Caco-2 (cell line): ENCODE results near the gene HSDL2. TPM values are rescaled to one million over a fixed set of nuclear protein-coding genes. Genes with fewer than 3 reads are reported as not detected.

Experiments used
- BruUV-seq: library from RNA; stranded (reverse); fragments of 400-500 nt; replicated peaks from 2 replicates; lab custom pipeline; 2021; lab: Mats Ljungman, UMichigan
- CTCF ChIA-PET: fragments of 300-600 bp; sonication (Branson Sonifier 250); formaldehyde crosslinking; loops from one replicate; lab custom pipeline; 2022; ENCODE audit warnings: antibody characterized with exemption; lab: Charles Lee
- POLR2A ChIA-PET: fragments of 300-600 bp; sonication (Branson Sonifier 250); formaldehyde crosslinking; loops from one replicate; lab custom pipeline; 2022; ENCODE audit warnings: antibody characterized with exemption; lab: Charles Lee
- DNase-seq, 2 experiments: peaks; one replicate each; pipeline versions ENCODE4 v3.0.0 to v3.0.0-alpha.2; 2020 to 2022
- H3K27me3 ChIP-seq: replicated peaks from 2 replicates; pipeline ENCODE4 v1.6.0; 2011; ENCODE audit warnings: low read length; ENCODE audit not compliant: control insufficient read depth, insufficient read depth
- H3K36me3 ChIP-seq: 2 replicates; pipeline ENCODE4 v1.5.1; 2011; ENCODE audit warnings: low read length; ENCODE audit not compliant: control insufficient read depth, insufficient read depth
- H3K4me1 ChIP-seq: fragments of 250-450 bp; sonication (Bioruptor Pico); 2 replicates; pipeline ENCODE4 v1.5.1; 2020; ENCODE audit warnings: mild to moderate bottlenecking
- H3K4me3 ChIP-seq: 2 replicates; pipeline ENCODE4 v1.5.1; 2011; ENCODE audit warnings: low read depth, mild to moderate bottlenecking, control low read depth, low read length
- H3K9me3 ChIP-seq: fragments of 250-450 bp; sonication (Bioruptor Pico); 2 replicates; pipeline ENCODE4 v1.5.1; 2020; ENCODE audit warnings: mild to moderate bottlenecking, moderate library complexity
- H3K27ac Mint-ChIP-seq: one replicate; pipeline ENCODE4 v1.8.0; 2022; ENCODE audit warnings: mixed read lengths; ENCODE audit not compliant: unreplicated experiment
- H3K27me3 Mint-ChIP-seq: one replicate; pipeline ENCODE4 v1.8.0; 2022; ENCODE audit warnings: mixed read lengths; ENCODE audit not compliant: insufficient read depth, unreplicated experiment
- H3K36me3 Mint-ChIP-seq: one replicate; pipeline ENCODE4 v1.8.0; 2022; ENCODE audit warnings: mild to moderate bottlenecking, mixed read lengths; ENCODE audit not compliant: insufficient read depth, unreplicated experiment
- H3K4me1 Mint-ChIP-seq: one replicate; pipeline ENCODE4 v1.8.0; 2022; ENCODE audit warnings: low read depth, mixed read lengths; ENCODE audit not compliant: unreplicated experiment
- H3K4me3 Mint-ChIP-seq: one replicate; pipeline ENCODE4 v1.8.0; 2022; ENCODE audit warnings: mild to moderate bottlenecking, moderate library complexity, mixed read lengths; ENCODE audit not compliant: unreplicated experiment
- H3K9me3 Mint-ChIP-seq: one replicate; pipeline ENCODE4 v1.8.0; 2022; ENCODE audit warnings: mixed read lengths; ENCODE audit not compliant: unreplicated experiment
- CTCF ChIP-seq, 2 experiments: fragments of 200-600 bp in 1 of 2; IDR thresholded peaks; 1 replicate in 1 of 2; 2 replicates in 1 of 2; pipeline versions ENCODE4 v1.5.1 to v1.8.0; 2011 to 2022; ENCODE audit warnings: antibody characterized with exemption in 1 of 2, control low read depth in 1 of 2, inconsistent platforms in 1 of 2, low read depth in 1 of 2, low read length in 1 of 2, mild to moderate bottlenecking in 1 of 2, moderate library complexity in 1 of 2; ENCODE audit not compliant: insufficient read depth in 1 of 2, severe bottlenecking in 1 of 2, unreplicated experiment in 1 of 2
- intact Hi-C: fragments of 100-400 bp; cut with micrococcal nuclease; formaldehyde crosslinking; loops from one replicate; pipeline ENCODE4 v1.10.0; 2022; ENCODE audit not compliant: unreplicated experiment
- total RNA-seq: library from RNA; stranded (reverse); gene quantifications from 2 replicates; pipeline ENCODE4 v1.2.3, GENCODE V29; 2022

HSDL2 gene
- total RNA-seq, 1 experiment from 2014 or later: 134 TPM

GRCh38 chr9:112505607-112506006 lies 125.7 kb downstream of the HSDL2 start:
- Mint-ChIP-seq H3K4me1 (peaks cover 22% of the 10 kb centered on the region), H3K27ac (no peak overlapping the region), H3K4me3 (no peak overlapping the region), H3K36me3 (peaks cover 7% of the 10 kb centered on the region), H3K27me3 (no peaks in the 10 kb centered on the region), H3K9me3 (no peaks in the 10 kb centered on the region)
- peak; percentile 39 to 57 for DNase-seq
- ChIA-PET POLR2A (no interaction called here), CTCF (no interaction called here)
- peaks cover 30% of the 10 kb centered on the region for H3K4me1 ChIP-seq
- no peak overlapping the region for H3K4me3 ChIP-seq
- TF ChIP-seq CTCF (IDR thresholded peaks at IDR 0.05; ENCODE audit: insufficient read depth in 1 of 2, low read depth in 1 of 2, low read length in 1 of 2, severe bottlenecking in 1 of 2, unreplicated experiment in 1 of 2): no peak
- intact Hi-C loops: no loop called here
- H3K9me3 ChIP-seq: no peaks in the 10 kb centered on the region
- no TSS peak for BruUV-seq
- no peaks in the 10 kb centered on the region for H3K27me3 ChIP-seq
- H3K36me3 ChIP-seq: no peaks in the 10 kb centered on the region

GRCh38 chr9:112506571-112506970 lies 126.7 kb downstream of the HSDL2 start:
- CTCF ChIA-PET: no interaction called here
- H3K27me3 ChIP-seq: no peaks in the 10 kb centered on the region
- H3K27ac Mint-ChIP-seq: no peak overlapping the region
- H3K9me3 ChIP-seq: no peaks in the 10 kb centered on the region
- BruUV-seq: no TSS peak
- peaks cover under 1% of the 10 kb centered on the region for H3K36me3 Mint-ChIP-seq
- H3K36me3 ChIP-seq: no peaks in the 10 kb centered on the region
- no peak overlapping the region for H3K4me3 ChIP-seq
- TF ChIP-seq CTCF (IDR thresholded peaks at IDR 0.05; ENCODE audit: insufficient read depth in 1 of 2, low read depth in 1 of 2, low read length in 1 of 2, severe bottlenecking in 1 of 2, unreplicated experiment in 1 of 2): no peak
- H3K27me3 Mint-ChIP-seq: no peaks in the 10 kb centered on the region
- peaks cover 30% of the 10 kb centered on the region for H3K4me1 ChIP-seq
- H3K4me3 Mint-ChIP-seq: no peak overlapping the region
- POLR2A ChIA-PET: no interaction called here
- H3K4me1 Mint-ChIP-seq: peaks cover 22% of the 10 kb centered on the region
- intact Hi-C loops: no loop called here
- H3K9me3 Mint-ChIP-seq: no peaks in the 10 kb centered on the region
- DNase-seq: no peak

GRCh38 chr9:112507001-112507680 lies 127.2 kb downstream of the HSDL2 start:
- Mint-ChIP-seq H3K4me3 (no peak overlapping the region), H3K9me3 (no peaks in the 10 kb centered on the region), H3K4me1 (peaks cover 22% of the 10 kb centered on the region), H3K27me3 (no peaks in the 10 kb centered on the region), H3K27ac (peak overlapping the region; percentile 42), H3K36me3 (no peaks in the 10 kb centered on the region)
- H3K36me3 ChIP-seq: no peaks in the 10 kb centered on the region
- ChIA-PET POLR2A (no interaction called here), CTCF (no interaction called here)
- no peaks in the 10 kb centered on the region for H3K27me3 ChIP-seq
- intact Hi-C loops: no loop called here
- no peaks in the 10 kb centered on the region for H3K9me3 ChIP-seq
- no peak for DNase-seq
- H3K4me1 ChIP-seq: peaks cover 30% of the 10 kb centered on the region
- no peak for TF ChIP-seq CTCF (IDR thresholded peaks at IDR 0.05; ENCODE audit: insufficient read depth in 1 of 2, low read depth in 1 of 2, low read length in 1 of 2, severe bottlenecking in 1 of 2, unreplicated experiment in 1 of 2)
- no TSS peak for BruUV-seq
- no peak overlapping the region for H3K4me3 ChIP-seq
